Measurements from ENCODE around the gene GTPBP1. TPM values are rescaled to one million over a fixed set of nuclear protein-coding genes. Genes with fewer than 3 reads are reported as not detected.

The GTPBP1 gene
- total RNA-seq, 1 donor from 2014 or later, result 44.5 TPM

DNA sequence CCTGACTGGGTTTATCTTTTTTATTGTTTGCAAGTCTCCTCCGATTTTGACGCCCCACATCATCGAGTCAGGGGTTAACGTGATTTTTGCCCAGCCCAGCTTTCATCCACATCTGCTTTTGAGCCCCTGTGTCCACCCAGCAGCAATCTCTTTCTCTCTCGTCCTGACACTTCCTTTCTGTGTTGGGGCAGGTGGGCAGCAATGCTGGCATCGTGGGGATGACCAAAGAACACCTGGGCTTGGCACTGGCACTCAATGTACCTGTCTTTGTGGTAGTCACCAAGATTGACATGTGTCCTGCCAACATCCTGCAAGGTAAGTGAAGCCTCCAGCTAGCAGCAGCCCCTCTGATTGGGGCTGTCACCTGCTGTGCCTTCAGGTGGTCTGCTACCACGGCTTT is 15.8 kb downstream of the GTPBP1 start:
- Mint-ChIP-seq H3K4me3 (ENCODE audit: unreplicated experiment) (peak overlapping the region; percentile 19), H3K9me3 (ENCODE audit: unreplicated experiment) (no peaks in the 10 kb centered on the region), H3K36me3 (ENCODE audit: low read depth, unreplicated experiment) (peaks cover 45% of the 10 kb centered on the region), H3K4me1 (ENCODE audit: unreplicated experiment) (peaks cover 18% of the 10 kb centered on the region), H3K27ac (ENCODE audit: unreplicated experiment) (no peak overlapping the region), H3K27me3 (ENCODE audit: unreplicated experiment) (no peaks in the 10 kb centered on the region)
- DNase-seq (ENCODE audit: low spot score), result no peak
- TF ChIP-seq, protein P1, sequence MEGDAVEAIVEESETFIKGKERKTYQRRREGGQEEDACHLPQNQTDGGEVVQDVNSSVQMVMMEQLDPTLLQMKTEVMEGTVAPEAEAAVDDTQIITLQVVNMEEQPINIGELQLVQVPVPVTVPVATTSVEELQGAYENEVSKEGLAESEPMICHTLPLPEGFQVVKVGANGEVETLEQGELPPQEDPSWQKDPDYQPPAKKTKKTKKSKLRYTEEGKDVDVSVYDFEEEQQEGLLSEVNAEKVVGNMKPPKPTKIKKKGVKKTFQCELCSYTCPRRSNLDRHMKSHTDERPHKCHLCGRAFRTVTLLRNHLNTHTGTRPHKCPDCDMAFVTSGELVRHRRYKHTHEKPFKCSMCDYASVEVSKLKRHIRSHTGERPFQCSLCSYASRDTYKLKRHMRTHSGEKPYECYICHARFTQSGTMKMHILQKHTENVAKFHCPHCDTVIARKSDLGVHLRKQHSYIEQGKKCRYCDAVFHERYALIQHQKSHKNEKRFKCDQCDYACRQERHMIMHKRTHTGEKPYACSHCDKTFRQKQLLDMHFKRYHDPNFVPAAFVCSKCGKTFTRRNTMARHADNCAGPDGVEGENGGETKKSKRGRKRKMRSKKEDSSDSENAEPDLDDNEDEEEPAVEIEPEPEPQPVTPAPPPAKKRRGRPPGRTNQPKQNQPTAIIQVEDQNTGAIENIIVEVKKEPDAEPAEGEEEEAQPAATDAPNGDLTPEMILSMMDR (IDR thresholded peaks at IDR 0.05; ENCODE audit: unreplicated experiment), result no peak

DNA sequence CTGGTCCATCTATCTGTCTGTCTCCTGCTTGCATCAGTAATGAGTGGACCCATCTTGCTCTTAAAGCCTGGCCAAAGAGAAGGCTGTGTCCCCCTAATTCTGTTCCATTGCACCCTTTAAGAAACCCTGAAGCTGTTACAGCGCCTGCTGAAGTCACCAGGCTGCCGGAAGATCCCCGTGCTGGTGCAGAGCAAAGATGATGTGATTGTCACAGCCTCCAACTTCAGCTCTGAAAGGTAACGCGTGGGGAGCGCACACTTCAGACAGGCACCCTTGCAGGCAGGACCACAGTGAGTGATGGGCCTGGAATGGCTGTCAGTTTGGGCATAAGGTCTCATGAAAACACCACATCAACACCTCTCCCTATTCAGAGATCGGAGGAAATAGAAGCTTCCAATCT is 18.4 kb downstream of the GTPBP1 start:
- H3K27me3 Mint-ChIP-seq (ENCODE audit: unreplicated experiment), result peaks cover 3% of the 10 kb centered on the region
- no peaks in the 10 kb centered on the region for H3K9me3 Mint-ChIP-seq (ENCODE audit: unreplicated experiment)
- H3K4me1 Mint-ChIP-seq (ENCODE audit: unreplicated experiment), result peaks cover 9% of the 10 kb centered on the region
- H3K27ac Mint-ChIP-seq (ENCODE audit: unreplicated experiment), result no peak overlapping the region
- peaks cover 52% of the 10 kb centered on the region for H3K36me3 Mint-ChIP-seq (ENCODE audit: low read depth, unreplicated experiment)
- H3K4me3 Mint-ChIP-seq (ENCODE audit: unreplicated experiment), result no peak overlapping the region
- TF ChIP-seq, protein P1 (IDR thresholded peaks at IDR 0.05; ENCODE audit: unreplicated experiment), result no peak
- DNase-seq (ENCODE audit: low spot score), result no peak

DNA sequence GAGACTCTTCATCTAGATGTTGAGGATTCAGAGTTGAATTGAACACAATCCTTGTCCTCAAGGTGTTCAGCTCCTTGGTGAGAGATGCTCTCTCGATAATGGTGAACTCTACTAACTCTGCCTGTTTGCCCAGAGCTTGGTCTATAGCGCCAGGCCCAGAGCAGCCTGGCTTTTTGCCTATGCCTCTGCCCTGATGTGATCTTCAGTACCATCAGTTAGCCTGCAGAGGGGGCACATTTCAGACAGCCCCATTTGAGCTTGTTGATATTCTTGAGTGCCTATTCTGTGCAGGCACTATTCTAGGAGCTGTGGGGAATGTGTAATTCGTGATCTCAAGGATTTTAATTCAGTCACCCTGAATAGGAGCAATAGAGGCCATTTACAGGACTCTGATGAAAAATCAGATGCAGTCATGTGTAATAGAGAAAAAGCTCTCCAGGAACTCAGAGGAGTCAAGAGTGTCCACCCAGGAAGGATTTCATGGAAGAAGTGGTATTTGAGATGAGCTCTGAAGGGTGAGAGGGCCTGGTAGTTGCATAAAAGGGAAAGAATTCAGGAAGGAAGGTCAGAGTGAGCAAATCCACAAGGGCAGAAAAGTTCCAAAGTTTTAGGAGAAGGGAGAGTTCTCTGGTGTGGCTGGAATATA is 19.3 kb downstream of the GTPBP1 start:
- DNase-seq (ENCODE audit: low spot score), result peak; percentile 45
- peaks cover 3% of the 10 kb centered on the region for H3K27me3 Mint-ChIP-seq (ENCODE audit: unreplicated experiment)
- peaks cover 9% of the 10 kb centered on the region for H3K4me1 Mint-ChIP-seq (ENCODE audit: unreplicated experiment)
- H3K9me3 Mint-ChIP-seq (ENCODE audit: unreplicated experiment), result no peaks in the 10 kb centered on the region
- peaks cover 57% of the 10 kb centered on the region for H3K36me3 Mint-ChIP-seq (ENCODE audit: low read depth, unreplicated experiment)
- peak overlapping the region; percentile 20 for H3K27ac Mint-ChIP-seq (ENCODE audit: unreplicated experiment)
- TF ChIP-seq, protein P1 (IDR thresholded peaks at IDR 0.05; ENCODE audit: unreplicated experiment), result no peak
- peak overlapping the region; percentile 47 for H3K4me3 Mint-ChIP-seq (ENCODE audit: unreplicated experiment)

DNA sequence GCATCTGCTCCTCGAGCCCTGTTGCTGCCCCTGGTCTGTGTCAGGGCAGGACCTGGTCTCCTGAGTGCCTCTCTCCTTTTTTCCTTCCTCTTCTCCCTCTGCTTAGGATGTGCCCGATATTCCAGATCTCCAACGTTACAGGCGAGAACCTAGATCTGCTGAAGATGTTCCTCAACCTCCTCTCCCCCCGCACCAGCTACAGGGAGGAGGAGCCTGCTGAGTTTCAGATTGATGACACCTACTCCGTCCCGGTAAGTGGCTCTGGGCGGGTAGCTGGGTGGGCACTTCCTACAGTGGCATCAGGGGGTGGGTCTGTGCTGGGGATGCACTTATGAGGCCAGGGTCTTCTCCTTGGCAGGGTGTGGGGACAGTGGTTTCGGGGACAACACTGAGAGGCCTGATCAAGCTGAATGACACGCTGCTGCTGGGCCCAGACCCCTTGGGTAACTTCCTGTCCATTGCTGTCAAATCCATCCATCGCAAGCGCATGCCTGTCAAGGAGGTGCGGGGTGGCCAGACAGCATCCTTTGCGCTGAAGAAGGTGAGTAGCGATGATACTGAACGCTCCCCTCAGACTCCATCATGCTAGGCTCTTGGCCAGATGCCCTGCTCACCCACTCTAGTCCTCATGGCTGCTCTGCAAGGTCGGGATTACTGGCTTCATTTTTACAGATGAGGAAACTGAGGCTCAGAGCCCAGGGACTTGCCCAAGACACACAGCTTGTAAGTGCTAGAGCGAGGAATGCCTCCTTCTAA is 20.3 kb downstream of the GTPBP1 start:
- Mint-ChIP-seq H3K36me3 (ENCODE audit: low read depth, unreplicated experiment) (peaks cover 66% of the 10 kb centered on the region), H3K4me1 (ENCODE audit: unreplicated experiment) (peaks cover 9% of the 10 kb centered on the region), H3K4me3 (ENCODE audit: unreplicated experiment) (no peak overlapping the region), H3K9me3 (ENCODE audit: unreplicated experiment) (no peaks in the 10 kb centered on the region), H3K27ac (ENCODE audit: unreplicated experiment) (no peak overlapping the region), H3K27me3 (ENCODE audit: unreplicated experiment) (peaks cover 3% of the 10 kb centered on the region)
- DNase-seq (ENCODE audit: low spot score), result no peak
- TF ChIP-seq, protein P1 (IDR thresholded peaks at IDR 0.05; ENCODE audit: unreplicated experiment), result no peak

DNA sequence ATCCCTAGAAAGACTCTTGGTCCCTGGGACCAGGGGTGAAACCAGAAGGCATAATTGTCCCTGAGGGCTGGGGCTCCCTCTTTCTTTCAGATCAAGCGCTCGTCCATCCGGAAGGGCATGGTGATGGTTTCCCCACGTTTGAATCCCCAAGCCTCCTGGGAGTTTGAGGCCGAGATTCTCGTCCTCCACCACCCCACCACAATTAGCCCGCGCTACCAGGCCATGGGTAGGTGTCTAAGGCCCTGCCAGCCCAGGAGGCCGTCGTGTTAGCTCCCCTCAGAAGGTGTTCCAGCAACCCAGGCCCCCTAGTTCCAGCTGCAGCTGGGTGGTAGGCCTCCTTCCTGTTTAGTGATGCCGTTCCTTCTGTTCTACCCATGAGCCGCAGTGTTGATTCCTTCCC is 21.4 kb downstream of the GTPBP1 start:
- no peak for DNase-seq (ENCODE audit: low spot score)
- no peak overlapping the region for H3K4me3 Mint-ChIP-seq (ENCODE audit: unreplicated experiment)
- H3K4me1 Mint-ChIP-seq (ENCODE audit: unreplicated experiment), result peaks cover 9% of the 10 kb centered on the region
- peaks cover 3% of the 10 kb centered on the region for H3K27me3 Mint-ChIP-seq (ENCODE audit: unreplicated experiment)
- peaks cover 60% of the 10 kb centered on the region for H3K36me3 Mint-ChIP-seq (ENCODE audit: low read depth, unreplicated experiment)
- no peak overlapping the region for H3K27ac Mint-ChIP-seq (ENCODE audit: unreplicated experiment)
- H3K9me3 Mint-ChIP-seq (ENCODE audit: unreplicated experiment), result no peaks in the 10 kb centered on the region
- TF ChIP-seq, protein P1 (IDR thresholded peaks at IDR 0.05; ENCODE audit: unreplicated experiment), result no peak

Measured in endothelial cell (in vitro differentiated cells).